Measurements from ENCODE around the gene KCNB1. TPM values are rescaled to one million over a fixed set of nuclear protein-coding genes. Genes with fewer than 3 reads are reported as not detected.

Gene KCNB1
- total RNA-seq, 1 donor from 2014 or later, result 2.8 TPM

GRCh38 chr20:49501917-49502316 is 19.4 kb upstream of the KCNB1 start:
- Mint-ChIP-seq H3K9me3 (no peaks in the 10 kb centered on the region), H3K36me3 (ENCODE audit: low read depth) (no peaks in the 10 kb centered on the region), H3K27me3 (ENCODE audit: low read depth) (peaks cover 4% of the 10 kb centered on the region), H3K27ac (ENCODE audit: unreplicated experiment) (no peak overlapping the region), H3K4me1 (peaks cover 14% of the 10 kb centered on the region), H3K4me3 (no peak overlapping the region)
- TF ChIP-seq CTCF (conservative IDR thresholded peaks at IDR 0.05), result no peak
- no peak for DNase-seq (ENCODE audit: low read depth, low spot score)

GRCh38 chr20:49497398-49497669 is 14.9 kb upstream of the KCNB1 start:
- no peaks in the 10 kb centered on the region for H3K4me1 Mint-ChIP-seq
- H3K27ac Mint-ChIP-seq (ENCODE audit: unreplicated experiment), result no peak overlapping the region
- H3K36me3 Mint-ChIP-seq (ENCODE audit: low read depth), result no peaks in the 10 kb centered on the region
- peaks cover 33% of the 10 kb centered on the region for H3K27me3 Mint-ChIP-seq (ENCODE audit: low read depth)
- no peak overlapping the region for H3K4me3 Mint-ChIP-seq
- no peak for DNase-seq (ENCODE audit: low read depth, low spot score)
- no peak for TF ChIP-seq CTCF (conservative IDR thresholded peaks at IDR 0.05)
- no peaks in the 10 kb centered on the region for H3K9me3 Mint-ChIP-seq

DNA sequence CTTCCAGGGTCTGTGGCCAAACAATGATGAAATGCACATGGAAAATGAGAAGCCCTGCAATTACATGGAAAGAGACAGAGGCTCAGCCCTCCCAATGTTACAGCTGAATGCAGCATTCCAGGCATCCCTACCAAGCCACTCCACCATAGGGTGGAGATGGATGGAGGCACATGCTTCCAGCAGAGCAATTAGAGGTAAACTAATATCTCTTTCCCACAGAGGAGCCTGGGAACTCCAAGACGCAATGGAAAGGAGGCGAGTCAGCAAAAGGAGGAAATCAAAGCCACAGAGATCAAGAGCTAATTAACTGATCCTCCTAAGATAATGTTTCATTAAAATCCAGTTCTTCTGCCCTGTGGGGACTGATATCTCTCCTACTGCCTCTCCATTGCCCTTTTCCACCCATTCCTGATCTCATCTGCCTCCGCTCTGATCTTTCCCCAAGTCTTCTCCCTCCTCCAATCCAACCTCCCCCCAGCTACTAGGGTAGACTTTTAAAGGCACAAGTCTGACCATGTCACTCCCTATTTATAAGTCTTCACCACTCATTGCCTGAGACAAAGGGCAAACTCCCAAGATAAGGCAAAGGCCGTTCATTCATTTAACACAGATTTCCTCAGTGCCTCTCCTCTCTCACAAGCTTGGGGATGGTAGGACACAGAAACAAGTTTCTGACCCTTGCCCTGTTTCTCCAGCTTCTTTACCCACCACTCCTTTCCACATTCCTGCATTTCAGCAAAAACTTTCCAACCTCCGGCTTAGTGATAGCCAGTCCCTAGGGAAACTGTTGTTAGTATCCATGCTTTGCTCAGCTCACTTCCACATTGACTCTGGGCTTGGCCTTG is 14.3 kb upstream of the KCNB1 start:
- H3K36me3 Mint-ChIP-seq (ENCODE audit: low read depth), result no peaks in the 10 kb centered on the region
- H3K4me1 Mint-ChIP-seq, result no peaks in the 10 kb centered on the region
- no peak overlapping the region for H3K4me3 Mint-ChIP-seq
- no peak for DNase-seq (ENCODE audit: low read depth, low spot score)
- no peak for TF ChIP-seq CTCF (conservative IDR thresholded peaks at IDR 0.05)
- H3K27me3 Mint-ChIP-seq (ENCODE audit: low read depth), result peaks cover 39% of the 10 kb centered on the region
- no peak overlapping the region for H3K27ac Mint-ChIP-seq (ENCODE audit: unreplicated experiment)
- H3K9me3 Mint-ChIP-seq, result no peaks in the 10 kb centered on the region

- Mint-ChIP-seq H3K27me3 (ENCODE audit: low read depth) (peaks cover 43% of the 10 kb centered on the region), H3K4me1 (no peaks in the 10 kb centered on the region), H3K4me3 (no peak overlapping the region), H3K36me3 (ENCODE audit: low read depth) (no peaks in the 10 kb centered on the region), H3K27ac (ENCODE audit: unreplicated experiment) (no peak overlapping the region), H3K9me3 (no peaks in the 10 kb centered on the region)
- TF ChIP-seq CTCF (conservative IDR thresholded peaks at IDR 0.05), result no peak
- no peak for DNase-seq (ENCODE audit: low read depth, low spot score)
Observed at GRCh38 chr20:49496043-49496442, 13.6 kb upstream of the KCNB1 start.

DNA sequence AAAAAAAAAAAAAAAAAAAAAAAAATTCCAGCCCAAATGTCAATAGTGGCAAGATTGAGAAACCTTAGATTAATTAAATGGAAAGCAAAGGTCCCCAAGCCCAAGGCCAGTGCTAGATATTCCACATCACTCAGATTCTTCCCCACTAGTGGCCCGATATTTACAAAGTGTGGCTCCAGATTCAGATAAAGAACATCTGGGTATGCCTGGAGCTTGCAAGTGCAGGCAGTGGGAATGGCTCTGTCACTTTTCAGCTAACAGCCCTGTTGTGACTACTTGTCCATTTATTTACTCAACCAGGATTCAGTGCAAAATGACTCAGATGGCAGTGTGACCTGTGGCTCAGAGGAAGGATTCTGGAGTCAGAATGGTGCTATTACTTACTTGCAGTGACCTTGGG is 8.2 kb upstream of the KCNB1 start:
- no peak overlapping the region for H3K4me3 Mint-ChIP-seq
- H3K4me1 Mint-ChIP-seq, result no peaks in the 10 kb centered on the region
- H3K9me3 Mint-ChIP-seq, result no peaks in the 10 kb centered on the region
- DNase-seq (ENCODE audit: low read depth, low spot score), result no peak
- H3K27me3 Mint-ChIP-seq (ENCODE audit: low read depth), result peaks cover 76% of the 10 kb centered on the region
- TF ChIP-seq CTCF (conservative IDR thresholded peaks at IDR 0.05), result no peak
- no peaks in the 10 kb centered on the region for H3K36me3 Mint-ChIP-seq (ENCODE audit: low read depth)
- no peak overlapping the region for H3K27ac Mint-ChIP-seq (ENCODE audit: unreplicated experiment)

Data from neural crest cell (in vitro differentiated cells).